Sigmoid colon (tissue), 7 donors: Measurements from ENCODE around the gene FARSB. TPM values are rescaled to one million over a fixed set of nuclear protein-coding genes. Genes with fewer than 3 reads are reported as not detected.

Experiments
- DNase-seq: peaks from one replicate; pipeline ENCODE4 v3.0.0-alpha.2; 2019
- H3K27ac ChIP-seq, 4 donors: fragments of 200-600 bp; sonication (generic); one replicate each; pipeline ENCODE4 v1.5.1; 2016 to 2019; ENCODE audit warnings: mild to moderate bottlenecking in 1 of 4
- H3K27me3 ChIP-seq, 3 donors: fragments of 200-600 bp; sonication (generic); one replicate each; pipeline ENCODE4 v1.5.1; 2019; ENCODE audit warnings: mild to moderate bottlenecking in 1 of 3
- H3K36me3 ChIP-seq, 4 donors: fragments of 200-600 bp; sonication (generic); one replicate each; pipeline ENCODE4 v1.5.1; 2016 to 2019
- H3K4me1 ChIP-seq, 4 donors: fragments of 200-600 bp; sonication (generic); one replicate each; pipeline ENCODE4 v1.5.1; 2017 to 2019
- H3K4me3 ChIP-seq, 4 donors: fragments of 200-600 bp; sonication (generic); one replicate each; pipeline ENCODE4 v1.5.1; 2017 to 2019; ENCODE audit warnings: mild to moderate bottlenecking in 2 of 4, moderate library complexity in 1 of 4
- H3K9me3 ChIP-seq, 4 donors: fragments of 200-600 bp in 3 of 4; sonication (generic) in 3 of 4; one replicate each; pipeline versions ENCODE4 v1.5.1 to v1.6.1; 2013 to 2019
- CTCF ChIP-seq, 4 experiments: fragments of 450-650 bp in 3 of 4; fragments of 200-600 bp in 1 of 4; IDR thresholded peaks; one replicate each; pipeline ENCODE4 v1.5.1; 2016 to 2019; ENCODE audit warnings: antibody characterized with exemption in 4 of 4, mild to moderate bottlenecking in 3 of 4, moderate library complexity in 2 of 4
- EP300 ChIP-seq, 4 donors: sonication (generic); formaldehyde crosslinking; IDR thresholded peaks; one replicate each; pipeline ENCODE4 v1.6.1; 2017; ENCODE audit warnings: antibody characterized with exemption in 4 of 4
- POLR2A ChIP-seq, 2 donors: fragments of 450-650 bp; IDR thresholded peaks; one replicate each; pipeline ENCODE4 v1.6.1; 2016; ENCODE audit warnings: antibody characterized with exemption in 2 of 2, mild to moderate bottlenecking in 2 of 2, moderate library complexity in 2 of 2
- POLR2AphosphoS5 ChIP-seq, 4 donors: sonication (generic); formaldehyde crosslinking; IDR thresholded peaks; one replicate each; pipeline ENCODE4 v1.6.1; 2017; ENCODE audit warnings: antibody characterized with exemption in 4 of 4
- WGBS, 2 donors: extraction: QIAGEN DNeasy Blood & Tissue Kit; methylation state at CpG; one replicate each; pipeline ENCODE4 v1.1.7; 2013; 5-methylcytosine and 5-hydroxymethylcytosine counted together
- intact Hi-C: fragments of 100-400 bp; cut with DNase I; formaldehyde crosslinking; loops from one replicate; pipeline ENCODE4 v1.15.1; 2023
- polyA plus RNA-seq, 3 donors: library from polyadenylated mRNA; stranded (reverse); fragments of 200-250 nt; gene quantifications; one replicate each; pipeline ENCODE4 v1.2.3, GENCODE V29; 2013
- total RNA-seq, 4 donors: library from RNA; depleted of rRNA; stranded (reverse); fragments of >200 nt; gene quantifications; one replicate each; pipeline ENCODE4 v1.1.0, GENCODE V29; 2016
- donor health status: healthy with polysubstance abuse.
- donor health status: Bipolar disorder and iron deficiency.
- donor health status: healthy.

Gene FARSB
- total and polyA plus RNA-seq, 7 donors: 8.3 to 23.0 (median 15.2) TPM

- WGBS, 2 donors: 79 to 84% methylated on average over 2 of the region's 2 CpGs
- no peak for DNase-seq
- no peaks in the 10 kb centered on the region for H3K36me3 ChIP-seq
- TF ChIP-seq EP300 (IDR thresholded peaks at IDR 0.05) (no peak), POLR2A (IDR thresholded peaks at IDR 0.05) (no peak), POLR2AphosphoS5 (IDR thresholded peaks at IDR 0.05) (no peak)
- no peaks in the 10 kb centered on the region for H3K9me3 ChIP-seq
- H3K27ac ChIP-seq: no peak overlapping the region
- peaks cover 0 to 7% (median 3%) of the 10 kb centered on the region in 4 donors for H3K4me1 ChIP-seq
- no peaks in the 10 kb centered on the region for H3K27me3 ChIP-seq
- intact Hi-C loops: no loop called here
- H3K4me3 ChIP-seq: no peak overlapping the region
These were observed 33.4 kb upstream of the FARSB start for GRCh38 chr2:222689322-222689721.

- H3K4me3 ChIP-seq: no peak overlapping the region
- intact Hi-C loops: no loop called here
- no peak overlapping the region for H3K27ac ChIP-seq
- no peaks in the 10 kb centered on the region for H3K9me3 ChIP-seq
- H3K4me1 ChIP-seq: peaks cover 0 to 7% (median 3%) of the 10 kb centered on the region in 4 donors
- no peak for TF ChIP-seq POLR2A (IDR thresholded peaks at IDR 0.05)
- TF ChIP-seq POLR2AphosphoS5 (IDR thresholded peaks at IDR 0.05): no peak
- TF ChIP-seq EP300 (IDR thresholded peaks at IDR 0.05): no peak
- TF ChIP-seq CTCF (IDR thresholded peaks at IDR 0.05): no peak
- no peak for DNase-seq
- no peaks in the 10 kb centered on the region for H3K27me3 ChIP-seq
- no peaks in the 10 kb centered on the region for H3K36me3 ChIP-seq
- WGBS, 2 donors: 76 to 83% methylated on average over 2 of the region's 2 CpGs
These were observed 33.0 kb upstream of the FARSB start for GRCh38 chr2:222688917-222689316.

GRCh38 chr2:222686086-222686750 lies 30.3 kb upstream of the FARSB start:
- H3K4me1 ChIP-seq: peaks cover 0 to 7% (median 3%) of the 10 kb centered on the region in 4 donors
- no peaks in the 10 kb centered on the region for H3K9me3 ChIP-seq
- intact Hi-C loops: no loop called here
- 76 to 86% methylated on average over 5 of the region's 5 CpGs for WGBS, 2 donors
- TF ChIP-seq POLR2A (IDR thresholded peaks at IDR 0.05) (no peak), POLR2AphosphoS5 (IDR thresholded peaks at IDR 0.05) (no peak), CTCF (IDR thresholded peaks at IDR 0.05) (no peak), EP300 (IDR thresholded peaks at IDR 0.05) (no peak)
- H3K4me3 ChIP-seq: no peak overlapping the region
- H3K27me3 ChIP-seq: no peaks in the 10 kb centered on the region
- H3K27ac ChIP-seq: no peak overlapping the region
- H3K36me3 ChIP-seq: no peaks in the 10 kb centered on the region
- DNase-seq: no peak

GRCh38 chr2:222683805-222684204 lies 27.9 kb upstream of the FARSB start:
- no peak for TF ChIP-seq POLR2AphosphoS5 (IDR thresholded peaks at IDR 0.05)
- TF ChIP-seq POLR2A (IDR thresholded peaks at IDR 0.05): no peak
- TF ChIP-seq CTCF (IDR thresholded peaks at IDR 0.05): no peak
- TF ChIP-seq EP300 (IDR thresholded peaks at IDR 0.05): no peak
- WGBS, 2 donors: 70 to 82% methylated on average over 3 of the region's 3 CpGs
- no peak for DNase-seq
- Histone ChIP-seq H3K36me3 (no peaks in the 10 kb centered on the region), H3K4me3 (no peak overlapping the region), H3K27me3 (no peaks in the 10 kb centered on the region), H3K9me3 (no peaks in the 10 kb centered on the region), H3K4me1 (no peaks in the 10 kb centered on the region), H3K27ac (no peak overlapping the region)
- intact Hi-C loops: no loop called here

GRCh38 chr2:222677981-222678380 lies 22.1 kb upstream of the FARSB start:
- no peak for DNase-seq
- Histone ChIP-seq H3K4me3 (no peak overlapping the region), H3K4me1 (no peaks in the 10 kb centered on the region), H3K9me3 (no peaks in the 10 kb centered on the region), H3K27me3 (peaks cover 0 to 5% (median 0%) of the 10 kb centered on the region in 3 donors), H3K27ac (no peak overlapping the region), H3K36me3 (no peaks in the 10 kb centered on the region)
- 87 to 91% methylated on average over 3 of the region's 3 CpGs for WGBS, 2 donors
- intact Hi-C loops: no loop called here
- no peak for TF ChIP-seq POLR2AphosphoS5 (IDR thresholded peaks at IDR 0.05)
- TF ChIP-seq POLR2A (IDR thresholded peaks at IDR 0.05): no peak
- no peak for TF ChIP-seq CTCF (IDR thresholded peaks at IDR 0.05)
- TF ChIP-seq EP300 (IDR thresholded peaks at IDR 0.05): no peak
